ENCODE data around the gene GOLGA6L2.
"Not testable (repeated sequence)": the region's sequence is repeated elsewhere in the genome, so short reads cannot be mapped to it uniquely, and the experiment has no call there.

Gene GOLGA6L2

GRCh38 chr15:23416349-23417276 lies 30.4 kb downstream of the GOLGA6L2 start:
- Histone ChIP-seq H3K4me1 (ENCODE audit: insufficient read depth, low read length) (no peaks in the 10 kb centered on the region), H3K9me3 (ENCODE audit: low read length) (no peaks in the 10 kb centered on the region), H3K36me3 (ENCODE audit: insufficient read depth, low read length) (no peaks in the 10 kb centered on the region), H2AFZ (ENCODE audit: low read depth, low read length) (no peak overlapping the region), H3K4me3 (ENCODE audit: low read length) (no peak overlapping the region), H3K27me3 (ENCODE audit: insufficient read depth, low read length) (no peaks in the 10 kb centered on the region)

GRCh38 chr15:23415866-23416265 lies 31.2 kb downstream of the GOLGA6L2 start:
- not testable (repeated sequence) for H3K9me3 ChIP-seq (ENCODE audit: low read length); H2AFZ ChIP-seq (ENCODE audit: low read depth, low read length); H3K4me3 ChIP-seq (ENCODE audit: low read length); H3K36me3 ChIP-seq (ENCODE audit: insufficient read depth, low read length); H3K27me3 ChIP-seq (ENCODE audit: insufficient read depth, low read length); H3K4me1 ChIP-seq (ENCODE audit: insufficient read depth, low read length)

DNA sequence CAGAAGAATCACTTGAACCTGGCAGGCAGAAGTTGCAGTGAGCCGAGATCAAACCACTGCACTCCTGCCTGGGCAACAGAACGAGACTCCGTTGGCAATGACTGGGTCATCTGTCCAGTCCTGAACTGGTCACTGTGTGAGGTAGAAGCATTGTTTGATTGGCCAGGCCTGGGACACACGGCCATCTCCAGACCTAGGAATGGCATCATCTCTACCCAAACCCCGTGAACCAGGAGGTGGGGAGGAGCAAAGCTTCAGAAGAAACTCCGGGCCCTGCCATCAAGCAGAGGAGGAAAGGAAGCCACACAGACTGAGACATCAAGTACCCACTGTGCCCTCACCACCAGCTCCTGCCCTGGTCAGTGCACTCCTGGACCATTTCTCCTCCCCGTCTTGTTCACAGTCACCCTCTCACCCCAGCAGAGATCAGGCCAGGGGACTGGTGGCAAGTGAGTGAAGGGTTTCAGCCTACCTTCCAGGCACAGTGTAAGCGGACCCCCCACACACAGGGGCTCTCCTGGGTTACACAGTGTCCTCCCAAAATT lies 31.6 kb downstream of the GOLGA6L2 start:
- Histone ChIP-seq H3K36me3 (ENCODE audit: insufficient read depth, low read length) (no peaks in the 10 kb centered on the region), H3K4me3 (ENCODE audit: low read length) (no peak overlapping the region), H3K4me1 (ENCODE audit: insufficient read depth, low read length) (no peaks in the 10 kb centered on the region), H2AFZ (ENCODE audit: low read depth, low read length) (no peak overlapping the region), H3K27me3 (ENCODE audit: insufficient read depth, low read length) (no peaks in the 10 kb centered on the region), H3K9me3 (ENCODE audit: low read length) (no peaks in the 10 kb centered on the region)

GRCh38 chr15:23412881-23413600 lies 34.0 kb downstream of the GOLGA6L2 start:
- not testable (repeated sequence) for H3K4me3 ChIP-seq (ENCODE audit: low read length); H2AFZ ChIP-seq (ENCODE audit: low read depth, low read length); H3K36me3 ChIP-seq (ENCODE audit: insufficient read depth, low read length); H3K9me3 ChIP-seq (ENCODE audit: low read length); H3K4me1 ChIP-seq (ENCODE audit: insufficient read depth, low read length); H3K27me3 ChIP-seq (ENCODE audit: insufficient read depth, low read length)

DNA sequence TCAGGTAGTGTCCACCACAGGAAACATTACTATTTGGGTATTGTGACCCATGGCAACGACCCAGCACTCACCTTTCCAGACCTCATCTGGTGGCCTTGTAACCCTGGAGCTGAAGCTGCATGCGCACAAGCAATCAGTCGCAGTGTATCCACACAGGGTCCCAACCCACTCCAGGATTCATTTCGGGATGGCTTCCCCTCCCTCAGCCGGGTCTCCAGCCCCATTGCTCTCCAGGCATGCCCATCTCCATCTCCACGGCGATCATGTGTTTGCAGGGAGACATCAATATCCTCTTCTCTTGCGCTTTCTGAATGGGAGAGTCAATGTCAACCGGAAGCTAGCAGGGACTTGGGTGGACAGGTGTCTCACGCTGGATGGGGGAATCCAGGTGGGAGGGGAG lies 35.2 kb downstream of the GOLGA6L2 start:
- Histone ChIP-seq H2AFZ (ENCODE audit: low read depth, low read length) (no peak overlapping the region), H3K9me3 (ENCODE audit: low read length) (no peaks in the 10 kb centered on the region), H3K4me3 (ENCODE audit: low read length) (no peak overlapping the region), H3K36me3 (ENCODE audit: insufficient read depth, low read length) (no peaks in the 10 kb centered on the region), H3K4me1 (ENCODE audit: insufficient read depth, low read length) (no peaks in the 10 kb centered on the region), H3K27me3 (ENCODE audit: insufficient read depth, low read length) (no peaks in the 10 kb centered on the region)

DNA sequence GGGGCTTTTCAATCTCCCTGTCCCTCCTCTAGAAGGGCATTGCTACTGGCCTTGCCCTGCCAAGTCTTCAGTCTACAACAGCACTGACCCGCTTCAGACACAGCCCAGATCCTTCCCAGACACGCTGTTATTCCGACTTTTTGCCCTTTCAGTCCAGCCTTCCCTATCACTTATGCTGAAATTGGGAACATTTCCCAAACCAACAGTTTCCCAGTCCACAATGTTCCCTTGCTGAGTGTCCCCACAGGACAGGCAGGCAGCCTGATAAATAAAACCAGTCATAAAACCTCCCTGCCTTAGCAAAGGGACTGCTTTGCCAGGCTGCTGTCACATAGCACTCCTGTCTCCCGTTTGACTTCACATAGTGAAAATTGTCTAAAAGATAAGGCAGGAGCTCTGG lies 43.5 kb downstream of the GOLGA6L2 start:
- H3K27me3 ChIP-seq (ENCODE audit: insufficient read depth, low read length) = no peaks in the 10 kb centered on the region
- H3K9me3 ChIP-seq (ENCODE audit: low read length) = no peaks in the 10 kb centered on the region
- no peaks in the 10 kb centered on the region for H3K36me3 ChIP-seq (ENCODE audit: insufficient read depth, low read length)
- no peak overlapping the region for H2AFZ ChIP-seq (ENCODE audit: low read depth, low read length)
- H3K4me3 ChIP-seq (ENCODE audit: low read length) = no peak overlapping the region
- no peaks in the 10 kb centered on the region for H3K4me1 ChIP-seq (ENCODE audit: insufficient read depth, low read length)

- H2AFZ ChIP-seq (ENCODE audit: low read depth, low read length) = no peak overlapping the region
- H3K4me1 ChIP-seq (ENCODE audit: insufficient read depth, low read length) = no peaks in the 10 kb centered on the region
- H3K9me3 ChIP-seq (ENCODE audit: low read length) = no peaks in the 10 kb centered on the region
- no peak overlapping the region for H3K4me3 ChIP-seq (ENCODE audit: low read length)
- H3K36me3 ChIP-seq (ENCODE audit: insufficient read depth, low read length) = no peaks in the 10 kb centered on the region
- H3K27me3 ChIP-seq (ENCODE audit: insufficient read depth, low read length) = no peaks in the 10 kb centered on the region
These were observed 44.5 kb downstream of the GOLGA6L2 start for GRCh38 chr15:23402544-23402943.

- Histone ChIP-seq H3K4me1 (ENCODE audit: insufficient read depth, low read length) (no peaks in the 10 kb centered on the region), H2AFZ (ENCODE audit: low read depth, low read length) (no peak overlapping the region), H3K4me3 (ENCODE audit: low read length) (no peak overlapping the region), H3K9me3 (ENCODE audit: low read length) (no peaks in the 10 kb centered on the region), H3K36me3 (ENCODE audit: insufficient read depth, low read length) (no peaks in the 10 kb centered on the region), H3K27me3 (ENCODE audit: insufficient read depth, low read length) (no peaks in the 10 kb centered on the region)
These were observed 44.9 kb downstream of the GOLGA6L2 start for GRCh38 chr15:23402140-23402539.

DNA sequence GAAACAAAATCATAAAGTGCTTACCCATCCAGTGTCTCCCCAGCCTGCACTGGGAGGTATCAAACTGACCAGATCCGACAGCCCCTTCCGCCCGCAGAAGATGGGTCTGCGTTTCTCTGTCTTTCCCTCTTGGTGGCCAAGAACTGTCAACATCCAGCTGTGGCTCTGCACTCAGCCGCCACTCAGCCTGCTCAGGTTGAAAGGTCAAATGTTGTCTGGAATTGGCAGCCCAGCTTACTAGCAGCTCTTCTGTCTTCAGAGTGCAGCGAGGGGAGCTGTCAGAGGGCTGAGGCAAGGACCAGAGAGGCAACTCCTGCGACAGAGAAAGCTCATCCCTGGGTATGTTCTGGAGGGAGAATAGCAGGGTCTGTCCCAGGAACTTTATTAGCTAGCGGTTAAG lies 45.4 kb downstream of the GOLGA6L2 start:
- no peak overlapping the region for H3K4me3 ChIP-seq (ENCODE audit: low read length)
- no peaks in the 10 kb centered on the region for H3K9me3 ChIP-seq (ENCODE audit: low read length)
- no peaks in the 10 kb centered on the region for H3K36me3 ChIP-seq (ENCODE audit: insufficient read depth, low read length)
- H3K4me1 ChIP-seq (ENCODE audit: insufficient read depth, low read length) = no peaks in the 10 kb centered on the region
- H3K27me3 ChIP-seq (ENCODE audit: insufficient read depth, low read length) = no peaks in the 10 kb centered on the region
- no peak overlapping the region for H2AFZ ChIP-seq (ENCODE audit: low read depth, low read length)

- H3K4me3 ChIP-seq (ENCODE audit: low read length); H3K4me1 ChIP-seq (ENCODE audit: insufficient read depth, low read length); H2AFZ ChIP-seq (ENCODE audit: low read depth, low read length); H3K36me3 ChIP-seq (ENCODE audit: insufficient read depth, low read length); H3K27me3 ChIP-seq (ENCODE audit: insufficient read depth, low read length); H3K9me3 ChIP-seq (ENCODE audit: low read length): not testable (repeated sequence)
These were observed 47.8 kb downstream of the GOLGA6L2 start for GRCh38 chr15:23399207-23399606.

DNA sequence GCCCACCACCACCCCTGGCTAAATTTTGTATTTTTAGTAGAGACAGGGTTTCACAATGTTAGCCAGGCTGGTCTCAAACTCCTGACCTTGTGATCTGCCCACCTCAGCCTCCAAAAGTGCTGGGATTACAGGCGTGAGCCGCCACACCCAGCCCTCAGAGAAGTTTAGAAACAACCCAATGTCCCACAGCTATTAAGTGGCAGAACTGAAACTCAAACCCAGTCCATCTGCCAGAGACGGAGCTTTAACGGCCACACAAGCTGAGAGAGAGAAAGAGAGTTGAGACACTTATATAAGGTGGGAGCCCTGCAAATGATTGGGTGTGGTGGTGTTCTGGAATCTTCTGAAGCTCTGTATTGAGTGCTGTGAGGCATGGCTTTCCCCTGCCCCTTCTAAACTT lies 48.7 kb downstream of the GOLGA6L2 start:
- not testable (repeated sequence) for H3K9me3 ChIP-seq (ENCODE audit: low read length); H3K4me3 ChIP-seq (ENCODE audit: low read length); H3K4me1 ChIP-seq (ENCODE audit: insufficient read depth, low read length); H3K27me3 ChIP-seq (ENCODE audit: insufficient read depth, low read length); H3K36me3 ChIP-seq (ENCODE audit: insufficient read depth, low read length); H2AFZ ChIP-seq (ENCODE audit: low read depth, low read length)

DNA sequence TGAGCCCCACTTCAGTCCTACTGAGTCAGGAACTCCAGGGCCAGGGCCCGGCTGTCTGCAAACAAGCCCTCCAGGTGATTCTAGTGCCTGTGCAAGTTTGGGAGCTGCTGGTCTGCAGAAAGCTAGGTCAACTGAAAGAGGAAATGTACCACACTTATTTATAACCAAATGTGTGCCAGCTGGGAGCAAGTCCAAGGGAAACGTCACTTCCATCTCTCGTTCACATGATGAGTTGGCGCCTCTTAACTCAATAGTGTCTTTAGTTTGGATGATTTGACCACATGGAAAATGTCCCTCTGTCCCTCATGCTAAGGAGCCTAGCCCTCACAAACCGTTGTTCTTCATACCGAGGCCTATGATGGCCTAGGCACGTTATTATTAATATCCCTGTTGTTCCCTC lies 49.3 kb downstream of the GOLGA6L2 start:
- no peaks in the 10 kb centered on the region for H3K27me3 ChIP-seq (ENCODE audit: insufficient read depth, low read length)
- no peaks in the 10 kb centered on the region for H3K4me1 ChIP-seq (ENCODE audit: insufficient read depth, low read length)
- H3K9me3 ChIP-seq (ENCODE audit: low read length) = no peaks in the 10 kb centered on the region
- no peak overlapping the region for H3K4me3 ChIP-seq (ENCODE audit: low read length)
- H3K36me3 ChIP-seq (ENCODE audit: insufficient read depth, low read length) = no peaks in the 10 kb centered on the region
- no peak overlapping the region for H2AFZ ChIP-seq (ENCODE audit: low read depth, low read length)

GRCh38 chr15:23395832-23396231 lies 51.2 kb downstream of the GOLGA6L2 start:
- Histone ChIP-seq H3K9me3 (ENCODE audit: low read length) (no peaks in the 10 kb centered on the region), H3K27me3 (ENCODE audit: insufficient read depth, low read length) (no peaks in the 10 kb centered on the region), H2AFZ (ENCODE audit: low read depth, low read length) (no peak overlapping the region), H3K36me3 (ENCODE audit: insufficient read depth, low read length) (no peaks in the 10 kb centered on the region), H3K4me1 (ENCODE audit: insufficient read depth, low read length) (no peaks in the 10 kb centered on the region), H3K4me3 (ENCODE audit: low read length) (no peak overlapping the region)

Data from neuron (in vitro differentiated cells).